ELR (cell line): ENCODE results near the gene FN1.

Experiments used
- DNase-seq: peaks from one replicate; pipeline ENCODE4 v3.0.0-alpha.2; 2015; ENCODE audit warnings: low read depth

FN1 gene

DNA sequence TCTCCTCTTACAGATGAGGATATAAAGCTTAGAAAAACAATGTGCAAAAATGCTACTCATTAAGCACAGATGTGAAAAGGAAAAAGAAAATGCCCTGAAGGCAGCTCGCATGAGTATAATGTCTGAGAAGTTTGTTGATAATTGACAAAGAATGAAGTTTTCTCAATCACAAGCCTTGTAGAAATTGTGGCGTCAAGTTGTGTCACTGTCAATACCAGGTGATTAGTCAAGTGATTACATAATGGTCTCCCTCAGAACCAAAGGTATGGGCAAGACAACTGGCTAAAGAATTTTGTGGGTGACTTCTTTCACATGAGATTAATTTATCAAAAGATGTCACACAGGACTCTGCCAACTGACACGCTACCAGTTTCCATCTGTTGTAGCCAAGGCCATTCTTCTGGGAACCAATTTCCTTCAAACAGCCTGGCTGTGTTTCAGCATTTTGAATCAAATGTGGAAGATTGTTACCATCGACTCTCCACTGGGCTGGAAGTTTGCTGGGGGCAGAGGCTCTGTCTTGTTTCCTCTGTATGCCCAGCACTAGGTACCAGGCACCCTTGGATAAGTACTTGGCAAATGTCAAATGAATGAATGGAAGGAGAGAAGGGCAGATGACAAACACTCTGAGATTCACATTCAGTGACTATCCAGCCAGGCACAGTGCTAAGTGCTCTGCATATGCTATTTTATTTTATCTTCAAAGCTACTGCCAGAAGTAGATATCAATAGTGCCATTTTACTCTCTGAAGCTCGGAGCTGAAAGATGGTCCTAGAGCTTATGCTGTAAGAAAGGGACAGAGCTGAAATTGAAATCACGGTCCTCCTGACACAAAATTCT lies 5.9 kb upstream of the FN1 start:
- peak; percentile 51 for DNase-seq

DNA sequence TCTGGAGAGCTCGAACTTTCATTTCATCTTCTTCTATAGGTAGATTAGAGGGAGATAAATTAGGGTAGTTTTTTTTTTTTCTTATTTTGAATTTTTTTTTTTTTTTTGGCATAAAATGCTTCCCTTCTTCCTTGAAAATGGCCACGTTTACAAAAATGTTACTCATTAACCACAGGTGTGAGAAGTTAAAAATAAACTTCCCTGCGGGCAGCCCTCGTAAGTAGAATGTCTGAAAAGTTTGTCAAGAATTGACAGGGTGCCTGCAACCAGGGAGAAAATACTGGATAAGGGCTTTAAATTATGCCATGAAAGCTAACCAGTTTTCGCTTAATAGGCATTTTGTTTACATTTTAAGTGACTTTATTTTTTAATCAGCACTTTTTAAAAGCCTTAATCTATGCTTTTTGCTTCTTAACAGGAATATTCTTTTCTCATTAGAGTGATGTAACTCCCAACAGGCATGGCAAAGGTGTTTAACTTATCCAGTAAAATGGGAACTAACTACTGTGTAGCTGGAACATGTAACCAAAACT lies 4.2 kb upstream of the FN1 start:
- no peak for DNase-seq

DNA sequence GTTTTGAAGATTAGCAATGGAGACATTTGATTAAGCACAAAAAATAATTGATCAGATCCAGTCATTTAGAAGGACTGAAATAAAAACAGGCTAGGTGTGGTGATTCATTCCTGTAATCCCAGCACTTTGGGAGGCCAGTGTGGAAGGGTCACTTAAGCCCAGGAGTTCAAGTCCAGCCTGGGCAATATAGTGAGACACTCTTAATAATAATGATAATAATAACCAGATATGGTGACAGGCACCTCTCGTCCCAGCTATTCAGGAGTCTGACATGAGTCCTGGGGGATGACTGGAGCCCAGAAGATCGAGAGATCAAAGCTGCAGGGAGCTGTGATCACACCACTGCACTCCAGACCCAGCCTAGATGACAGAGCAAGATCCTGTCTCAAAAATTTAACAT lies 3.5 kb upstream of the FN1 start:
- DNase-seq = no peak

DNA sequence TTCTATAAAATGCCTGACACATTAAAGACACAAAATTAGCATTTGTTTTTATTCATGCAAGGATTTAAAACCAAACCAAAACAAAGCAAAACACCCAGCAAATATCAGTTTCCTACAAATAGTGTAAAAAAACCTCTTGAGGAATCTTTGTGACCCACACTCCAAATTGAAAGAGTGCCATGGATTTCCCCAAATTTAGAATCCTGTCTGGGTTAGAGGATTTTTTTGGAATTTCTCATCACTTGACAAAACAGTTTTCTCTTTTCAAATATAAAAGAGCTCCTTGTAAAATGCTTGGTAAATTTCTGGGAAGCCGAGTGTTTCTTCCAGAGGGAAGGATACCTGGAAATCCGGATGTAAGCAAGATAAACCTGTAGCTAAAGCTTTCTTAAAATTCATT lies 1.7 kb upstream of the FN1 start:
- no peak for DNase-seq

DNA sequence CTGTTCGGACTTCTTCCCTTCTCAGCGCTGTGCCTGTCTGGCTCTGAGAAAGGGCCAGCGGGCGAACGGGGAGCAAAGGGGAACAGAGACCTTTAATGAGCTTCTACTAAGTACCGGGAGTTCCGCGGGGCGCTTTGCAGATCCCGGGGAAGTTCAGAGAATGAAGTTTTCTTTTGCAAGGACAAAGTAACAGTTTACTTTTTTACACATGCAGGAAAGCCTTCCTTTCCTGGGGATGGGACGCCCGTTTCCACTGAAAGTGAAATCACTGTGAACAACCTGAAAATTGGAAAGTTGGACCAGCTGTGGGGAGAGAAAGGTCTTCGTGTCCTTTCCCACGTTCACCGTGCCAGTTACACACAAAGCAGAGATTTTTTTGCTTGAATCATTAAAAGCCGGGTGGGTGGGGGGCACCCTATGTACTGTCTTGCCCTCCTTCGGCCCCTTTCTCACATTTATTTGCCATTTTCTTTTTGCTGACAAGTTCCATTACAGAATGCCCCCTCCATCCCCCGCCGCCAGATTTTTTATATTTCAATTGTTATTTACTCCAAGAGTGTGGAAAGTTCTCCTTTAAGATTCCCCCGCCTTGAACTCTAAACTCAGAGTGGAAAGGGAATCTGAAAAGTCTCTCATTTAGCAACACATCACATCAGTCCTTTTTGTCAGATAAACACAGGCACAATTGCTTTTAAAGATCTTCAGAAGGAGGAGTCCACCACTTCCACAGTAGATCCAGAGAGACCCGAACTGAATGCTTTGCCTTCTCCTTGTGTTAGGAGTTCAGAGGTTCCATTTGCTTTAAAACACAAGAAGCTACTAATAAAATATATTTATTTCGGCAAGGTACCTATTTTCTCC lies 1.1 kb upstream of the FN1 start:
- DNase-seq = peak; percentile 47

DNA sequence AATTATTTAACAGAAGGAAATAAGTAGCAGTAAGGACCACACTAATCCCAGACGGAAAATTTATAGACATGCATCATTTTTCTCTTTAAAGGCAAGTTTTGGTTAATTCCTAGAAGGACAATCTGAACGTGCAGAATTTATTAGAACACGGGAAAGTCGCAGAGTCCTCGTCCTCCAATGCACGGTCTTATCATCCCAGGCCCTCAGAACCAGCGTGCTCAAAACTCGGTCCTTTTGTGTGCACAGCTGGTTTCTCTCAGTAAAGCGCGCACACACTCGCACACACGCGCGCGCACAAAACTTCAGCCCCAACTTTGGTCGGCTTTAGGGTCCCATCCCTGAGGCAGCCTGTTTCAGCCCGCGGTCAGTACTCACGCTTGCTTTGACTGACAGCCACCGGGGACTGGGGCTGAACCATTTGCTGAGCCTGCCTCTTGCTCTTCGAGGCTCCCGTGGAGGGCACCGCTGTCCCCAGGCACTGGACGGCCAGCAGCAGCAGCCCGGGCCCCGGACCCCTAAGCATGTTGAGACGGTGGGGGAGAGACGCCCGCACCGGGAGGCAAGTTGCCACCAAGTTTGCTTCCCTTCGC lies 493 bp downstream of the FN1 start:
- DNase-seq = peak; percentile 63

DNA sequence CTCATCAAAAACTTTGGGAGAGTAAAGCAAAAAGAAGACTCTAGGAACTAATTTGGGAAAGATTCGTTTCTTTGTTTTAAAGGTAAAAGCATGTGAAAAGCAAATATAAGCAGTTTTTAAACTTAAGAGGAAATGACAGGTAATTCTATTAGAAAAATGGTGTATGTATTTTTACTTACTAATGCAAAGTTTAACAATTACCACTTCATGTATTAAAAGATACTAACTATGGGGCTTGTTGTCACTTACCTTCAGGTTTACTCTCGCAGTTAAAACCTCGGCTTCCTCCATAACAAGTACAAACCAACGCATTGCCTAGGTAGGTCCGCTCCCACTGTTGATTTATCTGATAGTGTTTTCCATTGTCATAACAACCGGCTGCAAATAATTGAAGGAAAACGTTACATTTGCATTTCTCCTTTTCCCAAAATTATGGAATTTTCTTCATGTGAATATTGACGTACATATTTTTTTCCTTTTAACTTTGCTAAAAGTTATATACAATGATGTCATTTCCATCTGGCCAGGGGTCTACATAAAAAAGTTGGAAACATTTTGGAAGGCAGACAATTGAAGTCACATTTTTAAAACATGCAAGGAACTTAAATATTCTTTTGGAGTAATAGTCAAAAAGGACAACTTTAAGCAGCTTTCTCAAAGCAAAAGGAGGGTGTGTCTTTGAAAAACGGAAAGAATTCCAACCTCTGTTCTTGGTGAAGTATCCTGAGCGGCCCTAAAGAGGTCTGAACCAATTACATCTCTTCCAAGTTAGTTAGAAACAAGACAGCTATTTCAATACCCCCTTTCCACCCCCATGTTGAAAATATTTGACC lies 1.2 kb downstream of the FN1 start:
- peak; percentile 54 for DNase-seq

DNA sequence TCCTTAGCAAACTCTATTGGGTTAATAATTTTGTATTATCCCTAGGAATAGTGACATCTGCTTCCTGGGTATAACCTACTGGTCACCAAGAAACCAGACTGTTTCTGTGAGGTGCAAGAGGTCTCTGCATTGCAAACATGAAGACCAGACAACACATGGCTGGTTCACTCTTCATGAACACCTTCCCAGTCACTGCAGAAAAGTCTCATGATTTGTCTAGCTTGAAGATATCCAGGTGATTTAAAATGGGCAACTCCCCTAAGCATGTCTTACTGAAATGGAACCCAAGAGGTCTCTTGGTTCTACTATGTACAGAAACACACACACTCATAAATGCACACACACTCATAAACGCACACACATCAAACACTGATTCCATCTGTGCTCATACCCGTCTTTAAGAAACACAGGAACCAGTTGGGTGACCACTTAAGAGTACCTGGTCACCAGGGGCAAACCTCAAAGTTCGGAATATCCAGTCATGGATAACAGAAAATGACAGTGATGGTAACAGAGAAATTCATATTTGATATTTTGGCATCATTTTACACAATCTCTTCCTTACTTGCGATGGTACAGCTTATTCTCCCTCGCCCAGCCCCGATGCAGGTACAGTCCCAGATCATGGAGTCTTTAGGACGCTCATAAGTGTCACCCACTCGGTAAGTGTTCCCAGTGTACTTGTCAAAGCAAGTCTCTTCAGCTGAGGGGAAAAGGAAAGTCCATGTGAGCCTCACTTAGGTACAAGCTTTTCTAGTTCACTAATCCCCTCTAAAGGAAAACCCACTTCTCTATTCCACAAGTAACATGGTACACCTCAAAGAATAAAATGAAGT lies 2.9 kb downstream of the FN1 start:
- no peak for DNase-seq

DNA sequence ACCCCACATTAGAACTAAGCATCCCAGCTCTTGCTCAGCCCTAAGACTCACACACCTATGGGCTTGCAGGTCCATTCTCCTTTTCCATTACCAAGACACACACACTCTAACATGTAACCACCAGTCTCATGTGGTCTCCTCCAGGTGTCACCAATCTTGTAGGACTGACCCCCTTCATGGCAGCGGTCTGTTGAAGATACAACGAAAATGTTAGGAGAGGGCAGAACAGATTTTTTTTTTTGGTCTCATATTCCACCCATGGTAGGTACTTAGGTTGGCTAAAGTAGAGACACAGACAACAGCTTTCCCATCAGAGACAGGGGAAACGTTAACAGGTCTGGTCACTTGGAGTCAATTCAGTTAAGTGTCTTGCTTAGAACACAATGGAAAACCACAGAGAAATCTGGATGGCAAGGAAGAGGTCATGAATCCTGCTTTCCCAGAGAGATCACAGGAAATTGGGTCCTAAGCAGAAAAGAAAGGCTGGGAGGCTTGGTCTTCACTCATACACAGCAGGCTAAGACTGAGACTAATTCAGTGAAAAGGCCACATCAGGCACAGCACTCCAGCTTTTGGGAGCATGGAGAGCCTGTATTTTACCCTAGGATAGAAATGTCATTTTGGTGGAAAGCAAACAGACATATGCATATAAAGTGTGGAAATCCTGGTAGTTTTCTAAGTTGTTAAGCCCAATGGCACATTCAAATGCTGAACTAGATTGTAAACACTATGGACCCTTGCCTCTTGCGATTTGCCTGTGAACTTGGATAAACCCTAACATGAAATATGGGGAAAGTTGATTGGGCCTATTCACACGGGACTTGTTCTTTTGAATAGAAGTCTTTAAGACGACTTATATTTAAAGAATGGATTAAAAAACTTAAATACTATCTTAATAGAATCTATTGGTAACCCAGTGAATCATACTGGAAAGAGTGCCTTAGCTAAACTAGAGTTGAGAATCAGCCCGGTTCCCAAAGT lies 3.8 kb downstream of the FN1 start:
- DNase-seq = no peak

DNA sequence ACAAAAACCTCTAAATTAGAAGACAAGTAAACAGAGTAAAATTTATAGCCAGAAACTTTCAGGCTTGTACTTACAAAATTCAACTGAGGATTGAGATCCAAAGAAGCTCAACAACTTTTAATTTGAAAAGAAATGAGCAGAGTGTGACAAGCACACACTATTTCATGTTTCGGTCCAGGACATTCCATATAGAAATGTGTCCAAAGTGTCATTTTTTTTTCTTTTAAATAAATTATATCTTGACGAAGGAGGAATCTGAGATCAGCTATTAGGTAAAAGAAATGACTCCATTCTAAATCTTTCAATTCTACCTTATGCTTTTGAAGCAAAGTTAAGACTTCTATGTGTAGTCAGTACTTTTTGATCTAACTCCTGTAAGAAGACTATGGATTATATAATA lies 4.6 kb downstream of the FN1 start:
- DNase-seq = no peak

DNA sequence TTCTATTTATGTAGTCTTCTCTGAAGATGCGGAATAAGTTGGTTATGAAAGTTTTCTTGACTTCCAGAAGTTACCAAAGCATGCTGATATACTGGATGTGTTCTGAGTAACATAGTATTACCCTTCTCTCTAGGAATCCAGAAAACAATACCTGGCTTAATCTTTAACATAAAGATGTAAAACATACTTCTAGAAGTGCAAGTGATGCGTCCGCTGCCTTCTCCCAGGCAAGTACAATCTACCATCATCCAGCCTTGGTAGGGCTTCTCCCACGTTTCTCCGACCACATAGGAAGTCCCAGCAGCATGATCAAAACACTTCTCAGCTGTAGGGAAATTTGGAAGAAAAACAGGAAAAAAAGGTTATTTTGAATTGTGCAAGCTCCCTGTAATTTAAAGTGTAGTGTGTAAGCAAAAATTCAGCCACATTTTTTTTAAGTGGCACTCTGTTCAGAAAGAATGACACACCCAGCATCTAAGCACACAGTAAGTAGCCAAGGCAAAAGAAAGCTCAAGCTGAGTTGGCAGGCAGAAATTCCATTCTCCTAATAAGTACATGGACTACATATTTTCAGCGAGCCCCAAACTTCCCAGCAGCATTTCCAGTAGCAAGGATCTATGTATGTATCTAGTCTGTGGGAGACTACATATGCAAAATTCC lies 5.2 kb downstream of the FN1 start:
- DNase-seq = peak; percentile 68

DNA sequence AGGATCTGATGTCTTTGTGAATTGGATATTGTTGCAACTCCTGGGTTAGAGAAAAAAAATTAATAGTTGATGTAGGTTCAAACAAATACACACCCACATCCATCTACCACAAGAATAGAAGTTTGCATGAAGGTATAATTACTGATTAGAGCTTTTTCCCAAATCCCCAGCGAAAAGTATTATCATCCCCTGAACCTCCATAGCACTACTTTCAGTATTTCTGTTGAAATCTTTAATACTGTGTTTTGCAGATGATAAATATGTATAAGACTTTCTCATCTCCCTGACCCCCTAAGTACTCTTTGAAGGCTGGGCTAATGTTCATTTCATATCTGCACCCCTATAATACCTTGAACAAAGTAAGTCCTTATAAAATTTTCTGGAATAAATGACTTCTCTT lies 6.4 kb downstream of the FN1 start:
- no peak for DNase-seq

DNA sequence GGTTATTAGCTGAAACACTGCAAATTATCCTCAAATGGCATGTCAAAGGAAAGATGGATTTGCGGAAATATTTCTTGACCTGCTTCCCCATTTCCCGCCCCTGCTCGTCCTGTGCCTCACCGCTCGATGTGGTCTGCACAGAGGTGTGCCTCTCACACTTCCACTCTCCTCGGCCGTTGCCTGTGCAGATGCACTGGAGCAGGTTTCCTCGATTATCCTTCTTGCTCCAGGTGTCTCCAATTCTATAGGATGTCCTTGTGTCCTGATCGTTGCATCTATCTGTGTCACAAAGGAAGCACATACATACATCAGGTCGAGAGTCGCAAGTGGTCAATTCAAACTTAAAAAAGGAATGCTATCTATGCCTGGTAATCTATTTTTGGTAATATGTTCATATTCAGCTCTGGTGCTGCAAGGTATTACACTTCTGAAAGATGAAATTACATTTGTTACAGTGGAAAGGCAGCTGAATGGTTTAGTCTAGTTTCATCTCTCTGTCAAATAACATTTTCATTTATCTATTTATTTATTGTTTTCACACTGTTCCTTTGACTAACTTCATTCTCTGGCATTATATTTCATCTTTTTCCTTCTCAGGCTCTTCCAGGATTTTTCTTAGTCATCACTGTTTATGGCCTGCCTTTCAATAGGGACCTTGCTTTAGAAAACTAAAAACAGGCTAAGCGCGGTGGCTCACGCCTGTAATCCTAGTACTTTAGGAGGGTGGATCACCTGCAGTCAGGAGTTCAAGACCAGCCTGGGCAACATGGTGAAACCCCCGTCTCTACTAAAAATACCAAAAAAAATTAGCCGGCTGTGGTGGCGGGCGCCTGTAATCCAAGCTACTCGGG lies 7.6 kb downstream of the FN1 start:
- no peak for DNase-seq

DNA sequence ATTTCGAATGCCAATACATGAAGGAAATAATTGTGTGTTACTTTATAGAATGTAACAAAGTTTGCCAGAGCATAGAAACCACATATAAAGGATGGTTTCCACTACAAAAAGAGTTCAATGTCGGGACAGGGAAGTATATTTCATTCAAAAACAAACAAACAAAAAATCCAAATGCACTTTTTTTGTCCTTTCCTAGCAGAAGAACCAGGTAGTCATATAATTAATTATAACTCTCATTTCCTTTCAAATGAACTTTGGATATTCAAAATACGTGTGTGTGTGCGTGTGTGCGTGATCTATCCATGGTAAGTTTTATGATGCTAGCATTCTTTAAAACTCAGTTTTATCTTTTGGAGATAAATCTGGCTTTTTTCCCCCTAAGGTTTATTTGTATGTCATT lies 8.3 kb downstream of the FN1 start:
- DNase-seq = no peak

DNA sequence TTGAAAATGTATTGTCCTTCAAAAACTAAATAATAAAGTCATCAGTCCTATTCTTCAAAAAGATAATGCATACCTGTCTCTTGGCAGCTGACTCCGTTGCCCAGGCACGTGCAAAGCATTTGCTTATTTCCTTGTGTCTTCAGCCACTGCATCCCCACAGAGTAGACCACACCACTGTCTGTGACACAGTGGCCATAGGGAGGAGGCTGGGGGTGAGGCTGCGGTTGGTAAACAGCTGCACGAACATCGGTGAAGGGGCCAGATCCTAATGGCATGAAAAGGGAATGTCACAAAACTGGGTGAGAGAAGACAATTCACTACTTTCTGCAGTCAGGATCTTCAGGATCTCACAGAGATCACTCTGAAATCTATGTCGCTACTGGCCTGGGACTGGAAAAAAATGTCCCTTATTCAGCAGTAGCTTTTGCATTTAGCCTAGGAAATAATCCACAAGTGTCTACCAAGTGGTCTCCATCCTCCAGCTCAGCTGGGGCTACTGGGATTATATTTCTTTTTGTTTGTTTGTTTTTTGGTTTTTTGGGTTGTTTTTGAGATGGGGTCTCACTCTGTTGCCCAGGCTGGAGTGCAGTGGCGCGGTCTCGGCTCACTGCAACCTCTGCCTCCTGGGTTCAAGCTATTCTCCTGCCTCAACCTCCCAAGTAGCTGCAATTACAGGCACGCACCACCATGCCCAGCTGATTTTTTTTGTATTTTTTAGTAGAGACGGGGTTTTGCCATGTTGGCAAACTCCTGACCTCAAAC lies 10.7 kb downstream of the FN1 start:
- no peak for DNase-seq

DNA sequence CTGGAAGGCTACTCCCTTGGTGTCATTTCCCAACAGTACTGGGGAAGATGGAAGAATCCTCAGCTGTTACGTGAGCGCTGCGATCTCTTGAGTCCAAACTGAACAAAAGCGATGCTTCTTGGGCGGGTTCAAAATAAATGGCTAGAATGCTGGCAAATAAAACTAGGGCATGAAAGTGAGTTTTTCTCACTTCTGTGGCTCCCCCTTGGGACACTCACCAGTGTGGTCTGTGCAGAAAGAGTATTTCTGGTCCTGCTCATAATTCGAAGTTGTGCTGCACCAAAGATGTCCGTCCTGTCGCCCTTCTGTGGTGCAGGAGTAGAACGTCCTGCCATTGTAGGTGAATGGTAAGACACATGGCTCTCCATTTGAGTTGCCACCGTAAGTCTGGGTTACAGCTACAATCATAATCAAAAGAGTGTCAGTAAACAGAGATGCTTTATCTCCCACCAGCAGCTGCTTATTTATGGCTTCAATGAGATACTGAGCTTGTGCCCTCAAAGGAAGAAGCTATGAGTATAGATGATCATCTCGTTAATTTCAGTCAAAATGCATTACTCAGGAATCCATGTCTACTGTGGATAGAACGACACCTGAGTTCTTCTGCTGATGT lies 11.8 kb downstream of the FN1 start:
- no peak for DNase-seq

DNA sequence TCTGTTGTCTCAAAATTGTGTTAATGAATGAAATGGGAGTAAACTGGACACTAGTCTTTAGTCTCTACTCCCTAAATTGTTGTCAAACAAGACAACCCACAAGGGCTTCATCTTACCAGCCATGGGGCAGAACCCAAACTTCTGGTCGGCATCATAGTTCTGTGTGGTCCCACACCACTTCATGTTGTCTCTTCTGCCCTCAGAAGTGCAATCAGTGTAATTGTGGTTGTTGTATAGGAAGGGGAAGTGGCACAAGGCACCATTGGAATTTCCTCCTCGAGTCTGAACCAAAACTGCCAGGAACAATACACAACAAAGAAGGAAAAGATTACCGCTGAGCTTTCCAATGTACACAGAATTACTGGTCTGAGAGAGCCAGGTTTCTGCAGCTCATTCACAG lies 12.6 kb downstream of the FN1 start:
- DNase-seq = no peak
